ENCODE measurements around the gene ASXL1. TPM values are rescaled to one million over a fixed set of nuclear protein-coding genes. Genes with fewer than 3 reads are reported as not detected.
A peak's percentile ranks its signal among the peaks of the same experiment; 100 is the strongest.

Gene ASXL1
- total and polyA plus RNA-seq, 9 of the 15 experiments (the other 6 are each of a cell fraction or from before 2014, with no cell fraction given): 6.5 to 65.3 (median 32.3) TPM

DNA sequence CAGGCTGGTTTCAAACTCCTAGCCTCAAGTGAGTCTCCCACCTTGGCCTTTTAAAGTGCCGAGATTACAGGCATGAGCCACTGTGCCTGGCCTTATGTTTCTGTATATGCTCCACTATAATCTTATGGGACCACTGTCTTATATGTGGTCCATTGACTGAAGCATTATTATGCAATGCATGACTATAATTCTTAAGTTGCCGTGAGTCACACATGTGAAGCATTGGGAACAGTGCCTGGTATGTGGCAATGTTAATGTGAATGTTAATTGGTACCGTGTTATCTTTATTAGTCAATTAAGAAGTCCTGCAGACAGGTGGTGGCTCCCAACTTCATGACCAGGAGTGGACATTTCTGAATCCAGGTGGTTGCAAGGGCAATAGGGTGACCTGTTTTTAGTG is 14.7 kb upstream of the ASXL1 start:
- no peaks in the 10 kb centered on the region for H3K36me3 ChIP-seq (ENCODE audit: control insufficient read depth, insufficient read depth, low read length)
- H3K79me2 ChIP-seq (ENCODE audit: control insufficient read depth, insufficient read depth, low read length): no peaks in the 10 kb centered on the region
- peaks cover 2 to 3% of the 10 kb centered on the region in 2 experiments; a peak in 2 of 5 replicates for H3K4me1 ChIP-seq (replicated peaks in 1 of 2; ENCODE audit: control insufficient read depth in 2 of 2, insufficient read depth in 2 of 2, low read length in 2 of 2)
- no peak overlapping the region for H3K27ac ChIP-seq (ENCODE audit: extremely low read depth, low read depth, low read length)
- no peaks in the 10 kb centered on the region for H3K9me1 ChIP-seq (ENCODE audit: control insufficient read depth, insufficient read depth, low read length)
- H3K4me2 ChIP-seq (ENCODE audit: insufficient read depth, low read length): no peak overlapping the region
- H3K4me3 ChIP-seq: no peak overlapping the region
- no peak overlapping the region for H2AFZ ChIP-seq (ENCODE audit: low read depth, low read length)
- no peaks in the 10 kb centered on the region for H3K9me3 ChIP-seq (replicated peaks; ENCODE audit: control insufficient read depth, insufficient read depth, low read depth, low read length)
- BruUV-seq (replicated peaks): no TSS peak
- no peak overlapping the region for H3K9ac ChIP-seq (ENCODE audit: insufficient read depth in 1 of 2, low read depth in 2 of 2, low read length in 2 of 2)
- POLR2A ChIA-PET: no interaction called here
- in situ Hi-C loops (cut with MboI): no loop called here
- no peak for DNase-seq (ENCODE audit: extremely low read depth in 1 of 4, low spot score in 3 of 4)
- CTCF ChIA-PET (ENCODE audit: low intra/inter-chr PET ratio): no interaction called here
- no peaks in the 10 kb centered on the region for H3K27me3 ChIP-seq (ENCODE audit: control insufficient read depth in 2 of 2, insufficient read depth in 2 of 2, low read length in 2 of 2)
- intact Hi-C loops (cut with micrococcal nuclease): no loop called here
- no peak for FAIRE-seq
- ATAC-seq: no peak
- peak; percentile 31; the same call in 1 of the 2 replicates for TF ChIP-seq CEBPB (tag; IDR thresholded peaks at IDR 0.05)
- peak; percentile 33; the same call in 1 of the 2 replicates for TF ChIP-seq CEBPG (CRISPR knock-in tag; IDR thresholded peaks at IDR 0.05)
- no peak for TF ChIP-seq CEBPG (tag; conservative IDR thresholded peaks at IDR 0.05 in 1 of 2, IDR thresholded peaks at IDR 0.05 in 1 of 2)
- no peak for TF ChIP-seq MXI1 (IDR thresholded peaks at IDR 0.05; ENCODE audit: low read depth, low read length)
- no peak for TF ChIP-seq KHSRP (IDR thresholded peaks at IDR 0.05)
- TF ChIP-seq, protein P1, sequence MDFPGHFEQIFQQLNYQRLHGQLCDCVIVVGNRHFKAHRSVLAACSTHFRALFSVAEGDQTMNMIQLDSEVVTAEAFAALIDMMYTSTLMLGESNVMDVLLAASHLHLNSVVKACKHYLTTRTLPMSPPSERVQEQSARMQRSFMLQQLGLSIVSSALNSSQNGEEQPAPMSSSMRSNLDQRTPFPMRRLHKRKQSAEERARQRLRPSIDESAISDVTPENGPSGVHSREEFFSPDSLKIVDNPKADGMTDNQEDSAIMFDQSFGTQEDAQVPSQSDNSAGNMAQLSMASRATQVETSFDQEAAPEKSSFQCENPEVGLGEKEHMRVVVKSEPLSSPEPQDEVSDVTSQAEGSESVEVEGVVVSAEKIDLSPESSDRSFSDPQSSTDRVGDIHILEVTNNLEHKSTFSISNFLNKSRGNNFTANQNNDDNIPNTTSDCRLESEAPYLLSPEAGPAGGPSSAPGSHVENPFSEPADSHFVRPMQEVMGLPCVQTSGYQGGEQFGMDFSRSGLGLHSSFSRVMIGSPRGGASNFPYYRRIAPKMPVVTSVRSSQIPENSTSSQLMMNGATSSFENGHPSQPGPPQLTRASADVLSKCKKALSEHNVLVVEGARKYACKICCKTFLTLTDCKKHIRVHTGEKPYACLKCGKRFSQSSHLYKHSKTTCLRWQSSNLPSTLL (IDR thresholded peaks at IDR 0.05): no peak
- no peak for TF ChIP-seq ZNF24 (IDR thresholded peaks at IDR 0.05)
- TF ChIP-seq RBFOX2 (IDR thresholded peaks at IDR 0.05; ENCODE audit: low read depth, low read length): no peak
- H4K20me1 ChIP-seq (replicated peaks; ENCODE audit: control insufficient read depth, insufficient read depth, low read length): no peaks in the 10 kb centered on the region
- 44% methylated on average over 3 of the region's 3 CpGs for WGBS (ENCODE audit: insufficient coverage, low coverage, missing lambda C conversion rate)
